Measurements from ENCODE around the gene WSCD1. TPM values are rescaled to one million over a fixed set of nuclear protein-coding genes. Genes with fewer than 3 reads are reported as not detected.

The WSCD1 gene
- total RNA-seq, 1 experiment from 2014 or later = 9.2 TPM

DNA sequence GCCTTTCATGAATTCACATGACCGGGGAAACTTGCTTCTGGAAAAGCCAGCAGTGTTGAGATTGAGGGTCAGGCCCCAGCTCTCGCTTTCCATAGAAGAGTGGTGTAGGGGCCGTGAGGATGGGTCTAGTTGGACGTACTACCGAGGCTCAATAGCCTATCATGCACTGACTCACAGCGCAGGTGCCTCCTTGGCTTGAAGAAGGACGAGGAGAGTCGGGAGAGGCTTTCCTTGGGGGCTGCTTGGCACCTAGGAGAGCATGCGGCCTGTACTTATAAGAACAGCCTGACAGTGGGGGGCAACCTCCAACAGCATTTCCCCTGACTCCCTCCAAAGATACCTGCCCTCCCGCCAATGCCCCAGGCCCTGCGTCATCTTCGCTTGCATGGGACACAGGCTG lies 37.6 kb downstream of the WSCD1 start:
- no peak for DNase-seq (ENCODE audit: low read depth)

DNA sequence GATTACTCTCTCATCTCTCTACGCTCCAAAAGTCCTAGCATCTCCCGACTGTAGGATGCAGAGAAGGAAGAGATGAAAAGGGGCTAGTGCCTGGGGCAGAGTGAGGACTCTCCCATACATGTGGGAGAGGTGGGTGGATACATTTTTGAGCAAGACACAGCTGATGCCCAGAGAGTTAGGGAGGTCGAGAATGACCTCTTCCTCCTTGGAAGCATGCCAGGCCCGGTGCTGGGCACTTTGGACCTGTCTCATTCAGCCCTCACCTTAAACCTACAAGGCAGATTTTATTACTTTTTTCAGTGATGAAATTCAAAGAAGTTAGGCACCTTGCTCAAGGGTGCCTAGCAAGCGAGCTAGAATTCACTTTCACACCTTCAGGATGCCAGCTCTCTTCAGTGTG lies 38.2 kb downstream of the WSCD1 start:
- DNase-seq (ENCODE audit: low read depth) = no peak

DNA sequence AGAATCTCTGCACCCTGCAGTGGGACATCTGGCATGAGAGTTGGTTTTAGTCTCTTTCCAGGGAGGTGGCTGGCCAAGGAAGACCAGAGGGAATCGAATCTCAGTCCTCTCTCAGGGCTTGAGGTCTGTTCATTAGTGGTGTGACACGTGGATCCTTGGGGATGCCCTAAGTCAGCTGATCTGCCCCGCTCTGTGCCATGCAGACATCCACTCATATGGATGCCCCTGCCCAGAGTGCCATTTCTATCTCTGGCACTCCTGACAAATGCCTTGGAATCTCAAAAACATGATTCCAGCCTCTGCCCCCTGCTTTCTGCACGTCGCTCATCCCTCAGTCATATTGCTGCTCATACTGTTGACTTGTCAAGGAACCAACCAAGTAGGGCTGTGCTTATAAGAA lies 38.8 kb downstream of the WSCD1 start:
- DNase-seq (ENCODE audit: low read depth) = no peak

DNA sequence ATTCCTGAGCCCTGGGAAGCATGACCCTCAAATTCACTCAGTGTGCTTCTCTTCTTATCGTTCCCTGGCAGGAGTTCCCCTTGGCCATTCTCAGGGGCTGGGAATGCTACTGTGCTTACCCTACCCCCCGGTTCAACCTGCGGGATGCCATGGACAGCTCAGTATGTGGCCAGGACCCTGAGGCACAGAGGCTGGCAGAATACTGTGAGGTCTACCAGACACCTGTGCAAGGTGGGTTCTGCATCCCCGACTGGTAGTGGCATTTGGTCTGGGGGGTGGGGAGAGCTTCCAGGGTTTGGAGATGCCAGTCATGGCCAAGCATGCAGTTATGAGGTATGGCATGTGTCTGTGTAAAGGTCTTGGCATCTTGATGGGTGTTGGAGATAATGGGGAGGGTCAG lies 39.4 kb downstream of the WSCD1 start:
- no peak for DNase-seq (ENCODE audit: low read depth)

DNA sequence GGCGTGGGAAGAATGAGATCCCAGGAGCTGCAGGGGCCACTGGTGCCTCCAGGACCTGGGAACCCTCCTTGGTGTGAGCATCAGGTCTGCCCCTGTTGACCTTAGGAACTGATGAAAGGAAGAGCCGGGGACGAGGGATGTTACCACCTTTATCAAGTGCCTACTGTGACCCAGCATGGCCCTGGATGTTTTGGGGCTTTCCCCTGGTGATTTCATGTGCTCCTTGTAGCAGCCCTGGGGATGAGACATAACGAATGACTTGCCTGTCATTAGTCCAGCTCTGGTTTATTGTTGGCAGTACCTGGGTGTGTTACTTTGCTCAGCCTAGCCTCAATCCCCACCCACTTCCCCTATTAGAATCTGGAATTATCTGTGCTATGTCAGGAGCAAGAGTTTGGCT lies 39.9 kb downstream of the WSCD1 start:
- DNase-seq (ENCODE audit: low read depth) = peak; percentile 46

DNA sequence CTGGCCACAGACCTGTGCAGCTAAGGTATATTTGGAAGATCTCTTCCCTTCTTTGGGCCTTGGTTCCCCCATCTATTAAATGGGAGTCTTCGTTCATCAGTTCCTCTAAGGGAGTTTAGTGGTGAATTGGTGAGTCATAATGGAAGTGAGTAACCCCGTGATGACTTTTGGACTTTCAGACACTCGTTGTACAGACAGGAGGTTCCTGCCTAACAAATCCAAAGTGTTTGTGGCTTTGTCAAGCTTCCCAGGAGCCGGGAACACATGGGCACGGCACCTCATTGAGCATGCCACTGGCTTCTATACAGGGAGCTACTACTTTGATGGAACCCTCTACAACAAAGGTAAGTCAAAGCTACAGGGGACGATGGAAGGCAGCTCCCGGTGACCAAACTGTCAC lies 40.4 kb downstream of the WSCD1 start:
- peak; percentile 84 for DNase-seq (ENCODE audit: low read depth)

DNA sequence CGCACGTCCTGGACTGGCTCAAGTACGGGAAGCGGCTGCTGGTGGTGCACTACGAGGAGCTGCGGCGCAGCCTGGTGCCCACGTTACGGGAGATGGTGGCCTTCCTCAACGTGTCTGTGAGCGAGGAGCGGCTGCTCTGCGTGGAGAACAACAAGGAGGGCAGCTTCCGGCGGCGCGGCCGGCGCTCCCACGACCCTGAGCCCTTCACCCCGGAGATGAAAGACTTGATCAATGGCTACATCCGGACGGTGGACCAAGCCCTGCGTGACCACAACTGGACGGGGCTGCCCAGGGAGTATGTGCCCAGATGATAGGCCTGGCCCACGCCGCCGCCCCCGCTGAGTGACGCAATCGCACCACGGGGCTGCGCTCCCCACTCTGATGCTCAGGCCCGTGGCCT lies 50.2 kb downstream of the WSCD1 start:
- no peak for DNase-seq (ENCODE audit: low read depth)

DNA sequence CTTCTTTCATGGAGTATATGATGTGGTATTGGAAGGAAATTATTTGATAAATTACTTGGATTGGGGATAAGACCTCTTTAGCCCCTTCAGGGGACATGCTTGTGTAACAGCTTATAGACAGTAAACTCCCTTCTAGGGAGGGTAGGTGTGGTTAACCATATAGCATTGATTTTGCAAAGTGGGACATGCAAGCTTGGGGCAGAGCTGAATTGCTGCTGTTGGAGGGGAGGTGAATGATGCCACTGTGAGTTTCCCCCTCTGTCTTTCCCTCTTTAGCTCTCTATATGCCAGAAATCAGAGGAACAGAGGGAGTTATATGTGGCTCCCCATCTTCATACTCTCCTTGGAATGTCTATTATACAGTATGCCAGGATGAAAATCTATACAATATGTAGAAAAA lies 54.7 kb downstream of the WSCD1 start:
- no peak for DNase-seq (ENCODE audit: low read depth)

DNA sequence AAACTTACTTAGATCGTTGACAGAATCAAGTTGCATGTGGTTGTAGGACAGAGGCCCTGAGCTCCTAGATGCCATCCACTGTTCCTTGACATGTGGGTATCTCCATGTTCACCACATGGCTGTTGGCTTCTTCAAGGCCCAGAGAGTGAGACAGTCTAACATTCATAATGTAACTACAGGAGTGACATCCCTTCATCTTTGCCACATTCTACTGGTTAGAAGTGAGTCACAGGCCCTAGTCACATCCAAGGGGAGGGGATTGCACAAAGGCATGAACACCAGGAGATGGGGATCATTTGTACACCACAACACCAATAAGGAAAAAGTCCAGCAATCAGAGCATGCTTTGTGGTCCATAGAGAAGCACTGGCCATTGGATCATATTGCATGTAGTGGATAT lies 56.6 kb downstream of the WSCD1 start:
- peak; percentile 21 for DNase-seq (ENCODE audit: low read depth)

DNA sequence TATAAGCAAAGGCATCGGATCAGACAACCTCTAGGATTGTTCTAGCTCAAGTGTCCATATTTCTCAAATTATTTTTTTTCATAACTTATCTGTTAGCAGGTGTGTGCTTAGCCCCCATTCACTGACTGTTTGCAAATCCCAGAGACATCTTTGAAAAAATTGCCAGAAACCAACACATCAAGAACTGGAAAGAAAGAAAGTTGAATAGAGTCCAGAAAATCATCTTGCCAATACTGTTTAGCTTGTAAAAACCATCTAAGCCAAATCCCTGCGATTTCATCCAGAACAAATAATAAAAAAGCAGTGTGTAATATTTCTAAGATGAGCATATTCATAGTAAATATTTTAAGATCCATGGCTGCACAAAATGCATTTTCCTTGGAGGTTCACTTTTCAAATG lies 64.5 kb downstream of the WSCD1 start:
- DNase-seq (ENCODE audit: low read depth) = no peak

DNA sequence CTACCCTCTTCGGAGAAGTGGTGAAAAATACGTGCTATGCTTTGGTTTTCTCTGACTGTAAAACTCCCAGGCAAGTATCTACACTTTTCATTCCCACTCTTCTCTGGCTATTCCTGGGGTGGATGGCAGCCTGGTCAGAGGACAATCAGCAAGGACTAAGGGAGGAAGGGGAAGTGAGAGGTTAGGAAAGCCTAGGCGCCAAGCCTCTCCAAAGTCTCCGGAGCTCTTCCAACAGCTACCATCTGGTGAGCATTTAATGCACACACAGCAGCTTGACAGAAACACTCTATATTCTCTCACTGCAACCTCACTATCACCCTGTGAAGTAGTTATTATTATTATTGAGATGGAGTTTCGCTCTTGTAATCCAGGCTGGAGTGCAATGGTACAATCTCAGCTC lies 65.1 kb downstream of the WSCD1 start:
- no peak for DNase-seq (ENCODE audit: low read depth)

DNA sequence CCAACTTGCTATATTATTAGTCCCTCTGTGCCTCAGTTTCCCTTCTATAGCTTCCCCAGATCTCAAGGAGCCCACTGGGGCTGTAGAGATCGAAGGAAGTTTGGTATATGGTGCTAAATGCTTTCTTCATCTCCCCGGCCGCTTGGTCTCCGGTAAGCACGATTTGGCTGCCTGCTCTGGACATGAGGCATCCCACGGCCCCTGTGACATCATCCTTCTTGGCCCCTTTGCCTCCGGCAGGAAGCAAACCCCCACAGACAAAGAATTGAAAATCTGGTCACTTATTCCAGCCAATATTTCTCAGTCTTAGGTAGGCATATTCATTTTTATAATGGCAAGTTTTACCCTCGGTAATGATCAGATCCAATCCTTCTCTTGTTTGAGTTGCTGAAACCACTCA lies 65.8 kb downstream of the WSCD1 start:
- DNase-seq (ENCODE audit: low read depth) = no peak

DNA sequence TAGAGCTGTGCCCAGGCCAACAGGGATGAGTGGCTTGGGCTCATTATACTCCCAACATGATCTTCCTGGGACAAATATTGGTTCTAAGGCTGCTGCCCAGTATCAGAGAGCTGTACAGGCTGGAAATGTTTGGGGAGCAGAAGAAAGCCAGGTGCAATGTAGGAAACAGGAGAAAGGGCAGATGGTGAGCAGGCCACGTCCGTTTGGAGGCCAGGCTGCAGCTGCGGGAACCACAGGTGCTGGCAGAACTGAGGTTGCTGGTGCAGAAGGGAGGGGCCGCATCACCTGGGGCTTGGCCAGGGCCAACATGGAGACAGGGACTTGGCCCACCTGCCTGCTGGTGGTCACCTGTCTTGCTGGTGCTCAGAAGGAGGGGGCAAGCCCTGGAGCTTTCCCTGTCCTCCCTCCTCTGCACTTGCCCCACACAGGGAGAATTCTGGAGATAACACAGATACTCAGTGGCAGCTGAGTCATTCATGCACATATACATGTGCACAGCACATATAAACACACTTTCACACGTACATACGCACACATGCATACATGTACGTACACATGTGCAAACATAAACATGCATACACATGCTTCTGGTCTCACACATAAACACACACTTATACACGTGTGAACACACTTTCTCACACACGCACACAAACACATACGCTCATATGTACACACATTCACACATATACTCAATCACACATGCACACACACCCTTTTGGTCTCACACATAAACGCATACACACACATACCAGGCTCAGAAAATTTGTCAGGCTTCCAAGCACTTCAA lies 67.7 kb downstream of the WSCD1 start:
- DNase-seq (ENCODE audit: low read depth) = no peak

DNA sequence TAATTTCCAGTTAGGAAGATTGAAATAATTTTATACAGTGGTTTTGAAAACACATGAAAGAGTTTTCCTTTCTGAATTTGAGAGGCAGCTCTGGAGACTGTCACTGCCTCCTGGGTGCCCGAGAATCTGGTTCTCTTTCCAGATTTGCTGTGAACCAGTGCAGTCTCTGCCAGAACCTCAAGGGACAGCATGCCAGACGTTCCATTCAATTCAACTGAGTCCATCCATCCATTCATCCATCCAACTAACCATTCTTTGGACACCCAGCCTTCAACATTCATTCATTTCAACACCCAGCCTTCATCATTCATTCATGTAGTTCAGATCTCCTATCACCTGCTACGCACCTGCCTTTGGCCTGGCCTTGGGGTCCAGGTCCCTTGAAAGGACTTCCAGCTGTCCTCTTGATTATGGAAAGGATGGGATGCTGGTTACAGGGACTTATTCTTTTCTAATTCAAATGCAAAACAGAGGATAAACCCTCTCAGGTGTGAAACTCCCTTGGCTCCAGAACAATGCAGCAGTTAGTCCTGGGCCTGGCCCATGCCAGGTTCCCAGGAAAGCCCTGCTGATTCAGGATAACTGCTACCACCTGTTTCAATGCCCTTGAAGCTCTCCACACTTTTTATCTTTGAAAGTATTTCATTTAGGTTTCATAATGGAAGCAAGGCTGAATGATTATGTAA lies 68.7 kb downstream of the WSCD1 start:
- DNase-seq (ENCODE audit: low read depth) = no peak

DNA sequence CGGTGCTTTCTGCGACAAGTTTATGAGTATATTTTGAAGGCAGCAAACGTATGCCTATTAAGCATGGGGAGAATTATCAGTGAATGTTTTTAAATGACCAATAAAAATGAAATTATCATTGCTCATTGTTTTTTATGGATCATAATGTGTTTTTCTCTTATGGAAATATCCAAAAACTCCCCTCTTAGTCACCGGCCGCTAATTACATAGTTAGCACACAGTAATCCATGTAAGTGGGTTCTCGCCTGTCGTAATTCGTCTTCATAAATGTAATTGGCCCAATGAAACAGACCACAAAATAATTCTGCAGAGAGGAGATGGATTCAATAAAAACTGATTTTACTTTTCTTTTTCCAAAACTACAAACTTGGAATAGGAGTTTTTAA lies 69.3 kb downstream of the WSCD1 start:
- DNase-seq (ENCODE audit: low read depth) = peak; percentile 25

DNA sequence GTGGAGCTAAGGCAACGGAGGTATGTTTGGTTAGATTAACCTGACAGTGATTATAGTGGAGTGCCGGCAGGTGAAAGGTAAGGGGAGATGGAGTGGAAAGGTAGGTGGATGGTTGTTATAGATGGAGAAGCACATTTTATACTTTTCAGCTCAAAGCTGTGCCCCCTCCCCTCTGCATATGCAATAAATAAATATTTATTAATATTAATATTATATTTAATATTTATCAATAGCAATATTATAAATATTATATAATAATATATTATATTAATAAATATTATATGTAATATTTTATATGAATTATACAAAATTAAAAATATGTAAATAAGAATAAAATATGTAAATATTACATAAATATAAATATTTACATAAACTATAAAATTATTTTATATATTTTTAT lies 70.0 kb downstream of the WSCD1 start:
- no peak for DNase-seq (ENCODE audit: low read depth)

DNA sequence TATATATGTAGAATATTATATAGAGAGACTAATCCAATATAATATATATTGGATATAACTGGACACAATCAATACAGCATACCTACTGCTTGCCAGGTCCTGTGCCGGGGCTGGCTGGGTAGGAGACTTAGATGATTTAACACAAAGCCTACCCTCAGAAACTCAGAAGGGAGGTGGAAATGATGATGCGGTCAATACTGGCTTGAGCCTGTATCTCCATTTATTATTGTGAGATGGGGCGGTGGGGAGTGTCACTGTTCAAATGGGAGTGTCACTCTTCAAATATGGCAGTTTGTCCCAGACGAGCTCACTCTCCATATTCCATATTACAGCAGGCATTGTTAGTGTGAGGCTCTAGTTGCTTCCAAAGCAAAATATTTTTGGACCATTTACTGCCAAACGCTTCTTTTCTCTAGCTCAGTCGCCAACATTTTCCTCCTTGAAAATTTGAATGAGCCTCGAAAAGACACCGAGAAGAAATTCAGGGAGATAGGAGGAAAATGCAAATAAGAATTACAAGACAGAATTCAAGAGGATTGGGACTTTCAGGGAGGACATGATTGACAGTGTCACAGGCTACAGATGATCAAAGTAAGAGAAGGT lies 70.7 kb downstream of the WSCD1 start:
- DNase-seq (ENCODE audit: low read depth) = no peak

DNA sequence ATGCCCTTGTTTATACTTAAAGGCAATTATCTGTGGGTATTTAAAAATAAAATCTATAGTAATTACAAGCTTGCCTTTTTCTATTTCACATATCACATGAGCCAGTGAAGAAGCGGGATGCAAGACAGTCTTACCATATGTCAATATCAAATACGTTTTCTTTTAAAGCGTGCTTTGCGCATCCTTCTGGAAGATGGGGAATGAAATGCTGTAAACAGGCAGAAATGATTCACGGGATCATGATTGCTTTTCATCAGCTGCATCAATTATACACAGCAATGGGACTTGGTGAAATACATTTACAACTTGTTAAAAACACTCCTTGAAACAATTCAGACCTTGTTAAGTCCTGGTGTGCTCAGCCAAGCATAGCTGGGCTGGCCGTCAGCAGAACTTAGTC lies 72.5 kb downstream of the WSCD1 start:
- no peak for DNase-seq (ENCODE audit: low read depth)

DNA sequence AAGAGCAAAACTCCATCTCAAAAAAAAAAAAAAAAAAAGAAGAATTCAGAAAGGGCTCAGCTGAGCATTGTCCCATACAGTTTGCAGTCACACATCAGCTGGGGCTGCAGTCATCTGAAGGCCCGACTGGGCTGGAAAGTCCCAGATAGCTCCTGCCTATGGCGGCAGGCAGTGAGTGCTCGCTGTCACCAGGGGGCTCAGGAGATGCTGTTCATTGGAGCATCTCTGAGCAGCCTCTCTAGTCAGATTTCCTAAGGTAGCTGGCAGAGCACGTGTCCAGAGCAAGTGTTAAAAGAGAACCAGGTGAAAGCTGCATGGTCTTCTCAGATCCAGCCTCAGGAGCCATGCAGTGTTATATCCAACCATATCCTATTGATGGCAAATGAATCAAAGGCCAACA lies 75.8 kb downstream of the WSCD1 start:
- DNase-seq (ENCODE audit: low read depth) = no peak

DNA sequence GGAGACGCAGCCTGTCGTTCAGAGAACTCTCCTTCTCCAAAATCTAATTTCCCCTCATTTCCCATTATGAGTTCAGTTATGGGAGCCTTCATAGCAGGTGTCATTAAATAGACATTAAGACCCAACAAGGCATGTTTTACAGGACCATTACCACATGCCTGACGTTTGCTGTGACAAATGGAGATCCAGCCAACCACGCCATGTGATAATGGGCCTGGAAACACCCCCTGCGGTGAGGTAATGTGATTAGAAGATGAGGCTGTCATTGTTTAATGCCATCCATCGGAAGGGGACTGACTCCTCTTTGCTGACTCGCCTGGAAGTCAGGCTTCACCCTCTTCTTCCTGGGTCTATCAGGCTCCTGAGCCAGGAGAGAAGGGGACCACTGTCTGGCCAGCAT lies 76.9 kb downstream of the WSCD1 start:
- no peak for DNase-seq (ENCODE audit: low read depth)

DNA sequence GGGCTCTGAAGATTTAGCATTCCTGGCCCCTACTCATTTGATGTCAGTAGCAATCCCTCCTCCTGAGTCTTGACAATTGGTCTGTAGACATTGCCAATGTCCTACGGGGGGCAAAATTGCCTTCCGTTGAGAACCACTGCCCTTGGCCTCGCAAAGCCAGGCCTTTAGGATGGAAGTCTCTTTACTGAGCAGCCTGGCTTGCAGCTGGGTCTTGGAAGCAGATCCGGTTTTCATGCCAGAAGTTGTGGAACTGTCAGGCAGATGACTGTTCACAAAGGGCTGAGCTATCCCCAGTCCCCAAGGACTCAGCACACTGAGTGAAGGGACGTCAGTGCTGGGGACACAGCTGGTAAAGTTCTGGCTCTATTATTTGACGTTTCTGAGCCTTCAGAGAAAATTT lies 83.2 kb downstream of the WSCD1 start:
- DNase-seq (ENCODE audit: low read depth) = no peak

DNA sequence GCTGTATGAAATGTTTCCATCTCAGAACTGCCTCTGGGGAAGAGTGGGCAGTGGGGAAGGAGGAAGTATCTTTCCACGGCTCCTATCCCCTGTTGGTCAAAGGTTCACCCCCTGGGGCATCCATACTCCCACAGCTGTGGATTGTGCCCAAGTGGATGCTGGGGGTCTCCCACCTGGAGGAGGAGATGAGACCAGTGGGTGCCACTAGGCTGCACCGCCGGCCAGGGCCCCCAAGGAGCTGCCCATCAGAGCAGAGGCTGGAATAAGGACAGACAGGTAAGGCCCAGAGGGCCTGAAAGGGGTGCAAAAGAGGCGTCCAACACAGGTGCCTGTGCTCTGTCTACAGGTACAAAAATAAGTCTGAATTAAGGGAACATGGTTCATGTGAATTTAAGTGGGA lies 87.5 kb downstream of the WSCD1 start:
- DNase-seq (ENCODE audit: low read depth) = no peak

DNA sequence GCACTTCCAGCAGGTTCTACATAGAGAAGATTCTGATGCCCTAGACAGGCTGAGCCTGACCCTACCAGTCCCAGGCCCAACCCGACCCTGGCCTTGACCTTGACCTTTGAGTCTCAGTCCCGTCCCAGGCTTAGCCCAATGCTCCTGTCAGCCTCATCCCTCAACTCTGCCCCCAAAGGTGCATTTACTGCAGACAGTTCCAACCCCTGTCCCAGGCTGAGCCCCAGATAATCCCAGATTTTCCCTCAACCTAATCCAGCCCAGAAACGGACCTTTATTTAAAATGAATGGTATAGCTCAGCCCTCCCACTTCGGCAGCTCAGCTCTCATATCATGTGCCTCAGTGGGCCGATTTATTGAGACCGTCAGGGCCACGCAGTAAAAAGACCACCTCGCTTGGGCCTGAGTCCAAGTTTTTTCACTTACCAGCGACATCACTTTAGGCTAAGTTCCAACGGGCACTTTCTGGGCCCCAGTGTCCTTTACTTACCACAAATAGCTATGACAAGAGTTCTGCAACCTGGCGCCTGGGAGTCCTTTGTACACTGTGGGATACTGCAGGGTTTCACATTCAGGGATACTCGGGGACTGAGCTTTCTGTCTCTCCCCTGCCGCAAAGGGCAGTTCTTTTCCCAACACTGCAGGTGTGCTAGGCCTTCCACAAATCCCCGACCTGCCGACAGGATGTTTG lies 89.5 kb downstream of the WSCD1 start:
- no peak for DNase-seq (ENCODE audit: low read depth)

All from Daoy (cell line).